RCC 7860 (cell line): ENCODE results near the gene HOXA10.

Experiments
- DNase-seq: peaks from one replicate; pipeline ENCODE4 v3.0.0-alpha.2; 2015; ENCODE audit warnings: low spot score
- FAIRE-seq: peaks from 2 replicates; lab custom pipeline; 2012; peaks lifted over from hg19 to GRCh38; lab: Jason Lieb, UNC

The HOXA10 gene

GRCh38 chr7:27180431-27181420 lies 6.6 kb upstream of the HOXA10 start:
- DNase-seq, result no peak
- FAIRE-seq, result no peak

- FAIRE-seq, result peak; percentile 77
- DNase-seq, result peak; percentile 82
Measured at GRCh38 chr7:27179503-27180430, 5.6 kb upstream of the HOXA10 start.

GRCh38 chr7:27179030-27179429 lies 4.9 kb upstream of the HOXA10 start:
- DNase-seq (no peak), FAIRE-seq (no peak)

GRCh38 chr7:27178366-27178765 lies 4.2 kb upstream of the HOXA10 start:
- peak; percentile 23 for FAIRE-seq
- peak; percentile 58 for DNase-seq

GRCh38 chr7:27177795-27178320 lies 3.7 kb upstream of the HOXA10 start:
- DNase-seq (no peak), FAIRE-seq (no peak)

- FAIRE-seq (no peak), DNase-seq (no peak)
Measured at GRCh38 chr7:27176962-27177794, 3.1 kb upstream of the HOXA10 start.

GRCh38 chr7:27176524-27176845 lies 2.4 kb upstream of the HOXA10 start:
- DNase-seq, result peak; percentile 29
- FAIRE-seq, result peak; percentile 27

- FAIRE-seq, result no peak
Measured at GRCh38 chr7:27175626-27176523, 1.8 kb upstream of the HOXA10 start.

GRCh38 chr7:27174874-27175625 lies 930 bp upstream of the HOXA10 start:
- DNase-seq (peak; percentile 71), FAIRE-seq (no peak)

More at GRCh38 chr7:27175626-27176523, 1.8 kb upstream of the HOXA10 start:
- DNase-seq, result no peak

GRCh38 chr7:27173511-27173955 lies 587 bp downstream of the HOXA10 start:
- FAIRE-seq, result no peak
- no peak for DNase-seq

GRCh38 chr7:27172823-27173510 lies 1.2 kb downstream of the HOXA10 start:
- FAIRE-seq, result no peak
- DNase-seq, result peak; percentile 57

GRCh38 chr7:27172315-27172774 lies 1.8 kb downstream of the HOXA10 start:
- DNase-seq, result peak; percentile 41
- FAIRE-seq, result no peak

GRCh38 chr7:27171637-27172314 lies 2.3 kb downstream of the HOXA10 start:
- FAIRE-seq, result no peak
- DNase-seq, result peak; percentile 51

GRCh38 chr7:27171325-27171636 lies 2.8 kb downstream of the HOXA10 start:
- DNase-seq (peak; percentile 61), FAIRE-seq (no peak)

- FAIRE-seq (peak; percentile 77), DNase-seq (peak; percentile 17)
Measured at GRCh38 chr7:27170426-27171324, 3.4 kb downstream of the HOXA10 start.

GRCh38 chr7:27169658-27170425 lies 4.3 kb downstream of the HOXA10 start:
- no peak for FAIRE-seq
- peak; percentile 80 for DNase-seq
